GM12878 (cell line): ENCODE results near the gene GRK5. TPM values are rescaled to one million over a fixed set of nuclear protein-coding genes. Genes with fewer than 3 reads are reported as not detected.

Experiments used
- ATAC-seq: fragments of 200-7000 bp; cut with Tn5 transposase; 3 replicates; pipeline ENCODE4 v1.9.1; 2020; ENCODE audit warnings: mild to moderate bottlenecking, moderate library complexity
- BruUV-seq: library from RNA; stranded (reverse); fragments of 400-500 nt; replicated peaks from 2 replicates; lab custom pipeline; 2021; lab: Mats Ljungman, UMichigan
- CTCF ChIA-PET: fragments of 300-600 bp; sonication (Branson Sonifier 250); formaldehyde crosslinking; extraction: SDS; loops from one replicate; lab custom pipeline; 2021; ENCODE audit warnings: inconsistent platforms; lab: Yijun Ruan, JAX
- POLR2A ChIA-PET: fragments of 350-600 bp; formaldehyde crosslinking; extraction: SDS; loops from one replicate; lab custom pipeline; 2021; ENCODE audit warnings: inconsistent platforms; lab: Charles Lee
- RAD21 ChIA-PET: fragments of 300-600 bp; sonication (Branson Sonifier 250); formaldehyde crosslinking; loops from one replicate; lab custom pipeline; 2023; ENCODE audit warnings: antibody characterized with exemption; ENCODE audit not compliant: unreplicated experiment; lab: Charles Lee
- SMC1A ChIA-PET: fragments of 300-600 bp; sonication (Branson Sonifier 250); formaldehyde crosslinking; loops from one replicate; lab custom pipeline; 2023; ENCODE audit not compliant: unreplicated experiment, uncharacterized antibody; lab: Charles Lee
- DNase-seq: peaks from one replicate; pipeline ENCODE4 v3.0.0-alpha.2; 2011; ENCODE audit warnings: low read depth, low spot score
- FAIRE-seq: peaks from 3 replicates; lab custom pipeline; 2011; peaks lifted over from hg19 to GRCh38; lab: Jason Lieb, UNC
- H2AFZ ChIP-seq: 2 replicates; pipeline ENCODE4 v1.6.0; 2011; ENCODE audit warnings: low read depth, low read length, control low read depth; ENCODE audit not compliant: control insufficient read depth
- H3K27ac ChIP-seq: 2 replicates; pipeline ENCODE4 v1.5.1; 2011; ENCODE audit warnings: control low read depth; ENCODE audit not compliant: control insufficient read depth, insufficient read depth
- H3K27me3 ChIP-seq, 2 experiments: replicated peaks in 1 of 2; 2 replicates each; pipeline versions ENCODE4 v1.6.0 to v1.6.1; 2011; ENCODE audit warnings: low read length in 1 of 2; ENCODE audit not compliant: control insufficient read depth in 2 of 2, insufficient read depth in 2 of 2
- H3K36me3 ChIP-seq, 2 experiments: 2 replicates each; pipeline ENCODE4 v1.5.1; 2011; ENCODE audit warnings: low read length in 1 of 2; ENCODE audit not compliant: control insufficient read depth in 2 of 2, insufficient read depth in 2 of 2
- H3K4me1 ChIP-seq: 2 replicates; pipeline ENCODE4 v1.6.1; 2011; ENCODE audit warnings: mild to moderate bottlenecking, low read length, moderate library complexity, mixed read lengths; ENCODE audit not compliant: control insufficient read depth, insufficient read depth
- H3K4me2 ChIP-seq: 2 replicates; pipeline ENCODE4 v1.6.0; 2011; ENCODE audit warnings: control low read depth; ENCODE audit not compliant: control insufficient read depth, insufficient read depth
- H3K4me3 ChIP-seq: fragments of 200-600 bp; sonication (generic); 2 replicates; pipeline ENCODE4 v1.5.1; 2016
- H3K79me2 ChIP-seq: 2 replicates; pipeline ENCODE4 v1.6.0; 2011; ENCODE audit warnings: low read length; ENCODE audit not compliant: control insufficient read depth, insufficient read depth
- H3K9ac ChIP-seq: 2 replicates; pipeline ENCODE4 v1.8.0; 2011; ENCODE audit warnings: low read length, control low read depth, mixed read lengths; ENCODE audit not compliant: control insufficient read depth, insufficient read depth
- H3K9me3 ChIP-seq: replicated peaks from 3 replicates; pipeline ENCODE4 v1.5.1; 2011; ENCODE audit warnings: mild to moderate bottlenecking, low read length; ENCODE audit not compliant: control insufficient read depth, insufficient read depth
- H4K20me1 ChIP-seq: 2 replicates; pipeline ENCODE4 v1.6.0; 2011; ENCODE audit not compliant: control insufficient read depth, insufficient read depth
- CBFB ChIP-seq: IDR thresholded peaks from 2 replicates; pipeline ENCODE4 v1.6.1; 2016; ENCODE audit warnings: antibody characterized with exemption, low read depth
- EED ChIP-seq: sonication (generic); IDR thresholded peaks from 2 replicates; pipeline ENCODE4 v1.6.1; 2016; ENCODE audit warnings: antibody characterized with exemption, low read depth
- JUNB ChIP-seq: IDR thresholded peaks from 2 replicates; pipeline ENCODE4 v1.6.1; 2016; ENCODE audit warnings: antibody characterized with exemption, mild to moderate bottlenecking
- PAX5 ChIP-seq: IDR thresholded peaks from 2 replicates; pipeline ENCODE4 v1.6.1; 2011; ENCODE audit warnings: low read depth, low read length, borderline replicate concordance
- WGBS: methylation state at CpG from one replicate; pipeline ENCODE4 v1.1.6; 2016; ENCODE audit warnings: low lambda C conversion rate; ENCODE audit not compliant: insufficient replicate concordance, insufficient coverage; ENCODE audit errors: missing lambda C conversion rate; 5-methylcytosine and 5-hydroxymethylcytosine counted together
- in situ Hi-C: fragments of 300-500 bp; cut with MboI; formaldehyde crosslinking; loops from 9 replicates; pipeline ENCODE4 v1.14.3; 2018; ENCODE audit warnings: mixed read lengths
- intact Hi-C: fragments of 100-400 bp; cut with micrococcal nuclease; formaldehyde crosslinking; loops from one replicate; pipeline ENCODE4 v1.14.2; 2022; ENCODE audit not compliant: unreplicated experiment
- polyA plus RNA-seq, 11 experiments: library from polyadenylated mRNA; depleted of rRNA in 4 of 11; unstranded in 6 of 11; stranded (reverse) in 5 of 11; fragments of >200 nt; fragmentation: Nextera tagmentation in 4 of 11; fragmentation: Illumina TruSeq in 1 of 11; extraction: Ambion mirVana in 4 of 11; extraction: Trizol in 1 of 11; gene quantifications; 1 replicate in 1 of 11; 2 replicates in 10 of 11; pipeline versions ENCODE4 v1.2.1 to v1.2.3, GENCODE V29; 2011 to 2016; ENCODE audit warnings: inconsistent platforms in 2 of 11, missing spikeins in 2 of 11, low read depth in 1 of 11
- total RNA-seq, 4 experiments: library from RNA; depleted of rRNA in 3 of 4; stranded (reverse); fragments of >200 nt in 3 of 4; fragmentation: Illumina TruSeq in 1 of 4; extraction: Trizol in 1 of 4; gene quantifications; 2 replicates each; pipeline versions ENCODE4 v1.2.1 to v1.2.3, GENCODE V29; 2013 to 2021
- TF ChIP-seq, protein P1 (sequence below): fragments of 450-650 bp; IDR thresholded peaks from 2 replicates; pipeline ENCODE4 v1.6.1; 2016; ENCODE audit warnings: mild to moderate bottlenecking

GRK5 gene
- total and polyA plus RNA-seq, 10 of the 15 experiments (the other 5 are each of a cell fraction or from before 2014, with no cell fraction given) = 0.11 to 22.1 (median 10.0) TPM

DNA sequence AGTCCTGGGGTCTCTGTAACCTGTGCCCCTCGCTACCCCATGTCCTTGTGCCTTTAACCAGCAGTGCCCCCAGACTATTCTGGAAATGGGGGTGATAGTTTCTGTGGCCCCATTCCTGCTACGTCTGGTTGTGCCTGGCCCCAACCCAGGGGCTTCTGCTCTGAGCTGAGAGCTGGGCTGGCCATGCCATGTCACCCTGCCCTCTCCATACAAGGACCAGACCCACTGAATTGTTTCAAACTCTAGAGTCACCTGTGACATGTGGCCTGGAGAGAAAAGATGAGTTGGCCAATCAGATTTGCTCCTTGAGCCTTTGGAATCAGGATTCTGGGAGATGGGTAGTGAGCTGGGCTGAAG lies 108.6 kb downstream of the GRK5 start:
- ChIA-PET SMC1A (interaction anchor here (1.6 kb wide), 1 partner anchor 10 kb away, joined by 8 read pairs; no protein-coding TSS in a partner anchor), POLR2A (no interaction called here), CTCF (interaction anchor here (1.3 to 1.5 kb wide), 3 partner anchors 9 to 109 kb away, joined by 3 to 6 read pairs (median 4); partner anchors contain the start of gene GRK5), RAD21 (interaction anchor here (1.6 kb wide), 1 partner anchor 9 kb away, joined by 6 read pairs; no protein-coding TSS in a partner anchor)
- intact Hi-C loops (no loop called here), in situ Hi-C loops (no loop called here)
- FAIRE-seq = no peak
- ATAC-seq = no peak
- H3K79me2 ChIP-seq = peaks cover 21% of the 10 kb centered on the region
- no peaks in the 10 kb centered on the region for H3K9me3 ChIP-seq
- no peak overlapping the region for H3K4me3 ChIP-seq
- H3K27ac ChIP-seq = peak overlapping the region; percentile 34; the same call in 1 of the 2 replicates
- H2AFZ ChIP-seq = no peak overlapping the region
- TF ChIP-seq, protein P1, sequence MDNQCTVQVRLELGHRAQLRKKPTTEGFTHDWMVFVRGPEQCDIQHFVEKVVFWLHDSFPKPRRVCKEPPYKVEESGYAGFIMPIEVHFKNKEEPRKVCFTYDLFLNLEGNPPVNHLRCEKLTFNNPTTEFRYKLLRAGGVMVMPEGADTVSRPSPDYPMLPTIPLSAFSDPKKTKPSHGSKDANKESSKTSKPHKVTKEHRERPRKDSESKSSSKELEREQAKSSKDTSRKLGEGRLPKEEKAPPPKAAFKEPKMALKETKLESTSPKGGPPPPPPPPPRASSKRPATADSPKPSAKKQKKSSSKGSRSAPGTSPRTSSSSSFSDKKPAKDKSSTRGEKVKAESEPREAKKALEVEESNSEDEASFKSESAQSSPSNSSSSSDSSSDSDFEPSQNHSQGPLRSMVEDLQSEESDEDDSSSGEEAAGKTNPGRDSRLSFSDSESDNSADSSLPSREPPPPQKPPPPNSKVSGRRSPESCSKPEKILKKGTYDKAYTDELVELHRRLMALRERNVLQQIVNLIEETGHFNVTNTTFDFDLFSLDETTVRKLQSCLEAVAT = no peak
- 0 out of 2 replicates have a peak, but pooled peaks have one; percentile 4 for TF ChIP-seq CBFB
- H3K4me2 ChIP-seq = peak overlapping the region; percentile 30; the same call in 1 of the 2 replicates
- BruUV-seq = no TSS peak
- H3K9ac ChIP-seq = no peak overlapping the region
- peaks cover 49% of the 10 kb centered on the region for H3K4me1 ChIP-seq
- H3K27me3 ChIP-seq = no peaks in the 10 kb centered on the region
- WGBS = 80% methylated on average over 2 of the region's 2 CpGs
- DNase-seq = no peak
- peaks cover 19% of the 10 kb centered on the region for H4K20me1 ChIP-seq
- no peaks in the 10 kb centered on the region; a peak in 2 of 4 replicates for H3K36me3 ChIP-seq

DNA sequence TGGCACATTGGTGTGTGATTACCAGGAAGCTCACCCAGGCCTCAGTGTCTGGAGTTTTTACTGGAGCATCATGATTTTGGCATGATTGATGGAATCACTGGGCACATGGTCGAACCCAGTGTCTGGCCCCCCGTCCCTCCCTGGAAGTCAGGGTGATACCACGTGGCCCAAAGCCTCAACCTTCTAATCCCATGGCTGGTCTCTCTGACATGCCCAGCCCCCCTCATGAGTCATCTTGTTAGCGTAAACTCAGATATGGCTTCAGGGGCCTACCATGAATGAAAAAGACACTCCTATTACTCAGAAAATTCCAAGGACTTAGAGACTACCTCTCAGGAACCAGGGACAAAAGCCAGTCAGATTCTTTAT lies 109.3 kb downstream of the GRK5 start:
- in situ Hi-C loops = no loop called here
- Histone ChIP-seq H3K79me2 (peaks cover 23% of the 10 kb centered on the region), H3K36me3 (no peaks in the 10 kb centered on the region; a peak in 2 of 4 replicates), H3K9ac (no peak overlapping the region), H3K4me2 (no peak overlapping the region), H3K4me3 (no peak overlapping the region), H3K27ac (no peak overlapping the region), H3K9me3 (no peaks in the 10 kb centered on the region), H3K27me3 (no peaks in the 10 kb centered on the region), H4K20me1 (peaks cover 19% of the 10 kb centered on the region), H2AFZ (no peak overlapping the region), H3K4me1 (peaks cover 49% of the 10 kb centered on the region)
- no peak for FAIRE-seq
- RAD21 ChIA-PET = interaction anchor here (1.6 kb wide), 1 partner anchor 10 kb away, joined by 6 read pairs; no protein-coding TSS in a partner anchor
- BruUV-seq = no TSS peak
- CTCF ChIA-PET = interaction anchor here (1.5 kb wide), 1 partner anchor 107 kb away, joined by 6 read pairs; no protein-coding TSS in a partner anchor
- 60% methylated on average over 4 of the region's 4 CpGs for WGBS
- POLR2A ChIA-PET = no interaction called here
- TF ChIP-seq PAX5 (no peak), JUNB (peak; percentile 56), EED (peak; percentile 39; the same call in 1 of the 2 replicates)
- SMC1A ChIA-PET = interaction anchor here (1.6 kb wide), 1 partner anchor 11 kb away, joined by 8 read pairs; no protein-coding TSS in a partner anchor
- no peak for ATAC-seq
- intact Hi-C loops = no loop called here
- no peak for DNase-seq
